H1 (cell line): Measurements from ENCODE around the gene GABRG3. TPM values are rescaled to one million over a fixed set of nuclear protein-coding genes. Genes with fewer than 3 reads are reported as not detected.

Experiments
- CTCF ChIA-PET: fragments of 300-600 bp; sonication (Branson Sonifier 250); formaldehyde crosslinking; loops from one replicate; lab custom pipeline; 2021; ENCODE audit not compliant: partially characterized antibody; lab: Charles Lee
- POLR2A ChIA-PET: fragments of 300-600 bp; sonication (Branson Sonifier 250); formaldehyde crosslinking; loops from one replicate; lab custom pipeline; 2021; ENCODE audit warnings: inconsistent platforms; ENCODE audit not compliant: partially characterized antibody; lab: Charles Lee
- DNase-seq, 2 experiments: peaks; one replicate each; pipeline versions ENCODE4 v3.0.0 to v3.0.0-alpha.2; 2010 to 2022; ENCODE audit warnings: low spot score in 2 of 2, low read depth in 1 of 2, mixed read lengths in 1 of 2
- FAIRE-seq: peaks from 2 replicates; lab custom pipeline; 2011; peaks lifted over from hg19 to GRCh38; lab: Jason Lieb, UNC
- H2AFZ ChIP-seq: 2 replicates; pipeline ENCODE4 v1.8.1; 2012; ENCODE audit warnings: low read length, inconsistent platforms
- H2AK5ac ChIP-seq: 2 replicates; pipeline ENCODE4 v1.6.1; 2013; ENCODE audit warnings: low read depth, low read length
- H2BK120ac ChIP-seq: replicated peaks from 2 replicates; pipeline ENCODE3; 2013; ENCODE audit warnings: low read depth, low read length, inconsistent platforms
- H2BK12ac ChIP-seq: 2 replicates; pipeline ENCODE4 v1.6.1; 2013; ENCODE audit warnings: low read depth, low read length
- H2BK15ac ChIP-seq: 2 replicates; pipeline ENCODE4 v1.6.1; 2013; ENCODE audit warnings: low read length
- H2BK20ac ChIP-seq: 2 replicates; pipeline ENCODE4 v1.6.1; 2013; ENCODE audit warnings: low read length
- H2BK5ac ChIP-seq: 2 replicates; pipeline ENCODE4 v1.6.1; 2013; ENCODE audit warnings: low read depth, low read length
- H3K14ac ChIP-seq: 2 replicates; pipeline ENCODE4 v1.6.1; 2013; ENCODE audit warnings: inconsistent platforms; ENCODE audit not compliant: insufficient read length
- H3K18ac ChIP-seq: 2 replicates; pipeline ENCODE4 v1.6.1; 2013; ENCODE audit warnings: low read length; ENCODE audit errors: extremely low read depth
- H3K23ac ChIP-seq: 2 replicates; pipeline ENCODE4 v1.6.1; 2013; ENCODE audit warnings: inconsistent platforms; ENCODE audit not compliant: insufficient read length
- H3K23me2 ChIP-seq: 2 replicates; pipeline ENCODE4 v1.6.1; 2013; ENCODE audit warnings: low read depth, low read length
- H3K27ac ChIP-seq: 2 replicates; pipeline ENCODE4 v1.6.1; 2011; ENCODE audit warnings: low read depth, low read length, inconsistent platforms
- H3K27me3 ChIP-seq, 4 experiments: replicated peaks in 1 of 4; 1 replicate in 1 of 4; 2 replicates in 3 of 4; pipeline versions ENCODE4 v1.6.1 to v1.8.1; 2011 to 2013; ENCODE audit warnings: low read length in 3 of 4, mild to moderate bottlenecking in 3 of 4, inconsistent platforms in 2 of 4, mixed read lengths in 2 of 4, moderate library complexity in 1 of 4; ENCODE audit not compliant: control insufficient read depth in 3 of 4, insufficient read depth in 3 of 4; ENCODE audit errors: extremely low read depth in 1 of 4
- H3K36me3 ChIP-seq, 4 experiments: 2 replicates each; pipeline versions ENCODE4 v1.6.1 to v1.8.1; 2011 to 2013; ENCODE audit warnings: mild to moderate bottlenecking in 4 of 4, low read length in 3 of 4, moderate library complexity in 2 of 4, control low read depth in 1 of 4, inconsistent platforms in 1 of 4; ENCODE audit not compliant: insufficient read depth in 4 of 4, control insufficient read depth in 2 of 4
- H3K4ac ChIP-seq: replicated peaks from 2 replicates; pipeline ENCODE3; 2013; ENCODE audit warnings: low read length, low read depth, mixed read lengths, inconsistent platforms; ENCODE audit not compliant: insufficient read length
- H3K4me1 ChIP-seq, 4 experiments: replicated peaks in 1 of 4; 1 replicate in 1 of 4; 2 replicates in 3 of 4; pipeline versions ENCODE4 v1.6.1 to v1.8.1; 2011 to 2013; ENCODE audit warnings: low read length in 3 of 4, inconsistent platforms in 2 of 4, mixed read lengths in 1 of 4; ENCODE audit not compliant: insufficient read depth in 4 of 4, control insufficient read depth in 3 of 4
- H3K4me2 ChIP-seq, 2 experiments: 2 replicates each; pipeline versions ENCODE4 v1.6.1 to v1.8.1; 2011 to 2013; ENCODE audit warnings: low read depth in 2 of 2, low read length in 2 of 2, control low read depth in 1 of 2, inconsistent platforms in 1 of 2, mild to moderate bottlenecking in 1 of 2; ENCODE audit not compliant: insufficient read depth in 1 of 2
- H3K4me3 ChIP-seq, 4 experiments: fragments of 200-600, 300-600 bp in 1 of 4; sonication (generic), shearing (Covaris generic), sonication (Bioruptor Twin) in 1 of 4; 2 replicates each; pipeline versions ENCODE4 v1.5.1 to v1.8.1; 2011 to 2016; ENCODE audit warnings: low read length in 4 of 4, low read depth in 3 of 4, control low read depth in 2 of 4, inconsistent platforms in 2 of 4, mild to moderate bottlenecking in 2 of 4, mixed read lengths in 1 of 4, moderate library complexity in 1 of 4; ENCODE audit not compliant: insufficient read depth in 2 of 4; ENCODE audit errors: extremely low read depth in 1 of 4
- H3K56ac ChIP-seq: replicated peaks from 2 replicates; pipeline ENCODE3; 2013; ENCODE audit warnings: low read depth, mild to moderate bottlenecking, mixed read lengths, low read length, inconsistent platforms; ENCODE audit not compliant: insufficient read length
- H3K79me1 ChIP-seq: 2 replicates; pipeline ENCODE4 v1.6.1; 2013; ENCODE audit warnings: low read depth, low read length, control low read depth
- H3K79me2 ChIP-seq, 2 experiments: 2 replicates each; pipeline versions ENCODE4 v1.6.1 to v1.8.1; 2012 to 2013; ENCODE audit warnings: low read length in 2 of 2, mild to moderate bottlenecking in 2 of 2, inconsistent platforms in 1 of 2; ENCODE audit not compliant: insufficient read depth in 2 of 2, control insufficient read depth in 1 of 2
- H3K9ac ChIP-seq, 4 experiments: replicated peaks in 1 of 4; 1 replicate in 1 of 4; 2 replicates in 3 of 4; pipeline versions ENCODE4 v1.6.1 to v1.8.1; 2011 to 2013; ENCODE audit warnings: low read depth in 3 of 4, low read length in 3 of 4, control low read depth in 2 of 4, mild to moderate bottlenecking in 2 of 4, moderate library complexity in 2 of 4, inconsistent platforms in 1 of 4; ENCODE audit errors: extremely low read depth in 1 of 4
- H3K9me3 ChIP-seq, 2 experiments: 2 replicates each; pipeline versions ENCODE4 v1.6.1 to v1.8.1; 2012 to 2013; ENCODE audit warnings: mild to moderate bottlenecking in 2 of 2, moderate library complexity in 2 of 2, control low read depth in 1 of 2, inconsistent platforms in 1 of 2, low read depth in 1 of 2, low read length in 1 of 2, mixed read lengths in 1 of 2; ENCODE audit not compliant: insufficient read depth in 2 of 2
- H4K20me1 ChIP-seq, 2 experiments: replicated peaks in 1 of 2; 2 replicates each; pipeline versions ENCODE3 to v1.8.1; 2011 to 2013; ENCODE audit warnings: inconsistent platforms in 2 of 2, low read length in 2 of 2, mild to moderate bottlenecking in 1 of 2; ENCODE audit not compliant: insufficient read depth in 2 of 2, control insufficient read depth in 1 of 2
- H4K5ac ChIP-seq: 2 replicates; pipeline ENCODE4 v1.6.1; 2013; ENCODE audit warnings: low read length, low read depth, mixed read lengths, inconsistent platforms; ENCODE audit not compliant: insufficient read length
- H4K8ac ChIP-seq: 2 replicates; pipeline ENCODE4 v1.8.0; 2013; ENCODE audit warnings: mild to moderate bottlenecking, moderate library complexity, low read length, inconsistent platforms; ENCODE audit not compliant: insufficient read depth; ENCODE audit errors: extremely low read depth
- H4K91ac ChIP-seq: replicated peaks from 2 replicates; pipeline ENCODE3; 2013; ENCODE audit warnings: low read length, mixed read lengths, inconsistent platforms; ENCODE audit not compliant: insufficient read length
- ASH2L ChIP-seq: fragments of 200-600, 300-600 bp; sonication (generic); IDR thresholded peaks from one replicate; pipeline ENCODE4 v1.7.1; 2017; ENCODE audit warnings: low read length
- CHD2 ChIP-seq: IDR thresholded peaks from 2 replicates; pipeline ENCODE4 v1.6.1; 2012; ENCODE audit warnings: low read length, improper control_type of control experiment
- EZH2 ChIP-seq: fragments of 200-600 bp; sonication (generic); IDR thresholded peaks from 2 replicates; pipeline ENCODE4 v1.7.1; 2012; ENCODE audit warnings: low read depth, mild to moderate bottlenecking, moderate library complexity, low read length, inconsistent platforms; ENCODE audit not compliant: severe bottlenecking
- HDAC2 ChIP-seq, 2 experiments: fragments of 300-600 bp in 1 of 2; sonication (generic) in 1 of 2; IDR thresholded peaks; 2 replicates each; pipeline ENCODE4 v1.6.1; 2011 to 2012; ENCODE audit warnings: low read depth in 2 of 2, low read length in 2 of 2, mild to moderate bottlenecking in 2 of 2, moderate library complexity in 2 of 2, borderline replicate concordance in 1 of 2, inconsistent platforms in 1 of 2
- KDM4A ChIP-seq: IDR thresholded peaks from one replicate; pipeline ENCODE4 v1.7.1; 2012; ENCODE audit warnings: low read depth, mild to moderate bottlenecking, moderate library complexity, low read length, inconsistent platforms; ENCODE audit not compliant: severe bottlenecking
- POLR2A ChIP-seq, 2 experiments: IDR thresholded peaks; 1 replicate in 1 of 2; 2 replicates in 1 of 2; pipeline ENCODE4 v1.6.1; 2011; ENCODE audit warnings: low read depth in 2 of 2, low read length in 2 of 2, mild to moderate bottlenecking in 2 of 2; ENCODE audit errors: control extremely low read depth in 1 of 2
- SUZ12 ChIP-seq: fragments of 200-600 bp; sonication (generic); IDR thresholded peaks from 2 replicates; pipeline ENCODE4 v1.6.1; 2012; ENCODE audit warnings: mild to moderate bottlenecking, inconsistent platforms, low read length, moderate library complexity, mixed read lengths
- TAF1 ChIP-seq: IDR thresholded peaks from 2 replicates; pipeline ENCODE4 v1.6.1; 2011; ENCODE audit warnings: mild to moderate bottlenecking, low read depth, low read length
- TCF12 ChIP-seq: IDR thresholded peaks from 2 replicates; pipeline ENCODE4 v1.6.1; 2011; ENCODE audit warnings: low read depth, mild to moderate bottlenecking, low read length
- WGBS, 2 experiments: shearing (Covaris generic) in 1 of 2; methylation state at CpG; one replicate each; pipeline versions ENCODE4 v1.1.6 to v1.1.7; 2013 to 2015; ENCODE audit warnings: low lambda C conversion rate in 2 of 2, mixed read lengths in 2 of 2, inconsistent platforms in 1 of 2, low coverage in 1 of 2, missing lambda C conversion rate in 1 of 2; ENCODE audit not compliant: insufficient replicate concordance in 2 of 2, insufficient coverage in 1 of 2, insufficient read length in 1 of 2; ENCODE audit errors: extremely low coverage in 1 of 2, missing lambda C conversion rate in 1 of 2; 5-methylcytosine and 5-hydroxymethylcytosine counted together
- polyA plus RNA-seq, 7 experiments: library from polyadenylated mRNA; depleted of rRNA in 3 of 7; stranded (reverse) in 5 of 7; unstranded in 2 of 7; fragments of >200 nt in 5 of 7; fragments of 200-250 nt in 2 of 7; gene quantifications; 1 replicate in 5 of 7; 2 replicates in 1 of 7; 4 replicates in 1 of 7; pipeline versions ENCODE4 v1.2.1 to v1.2.3, GENCODE V29; 2011 to 2013; ENCODE audit warnings: missing spikeins in 2 of 7, mixed read lengths in 2 of 7
- total RNA-seq: library from RNA; stranded (reverse); fragmentation: NEBNext Ultra II Directional; extraction: Animal tissue kit (Norgen Biotek cat#: 25700); gene quantifications from 2 replicates; pipeline ENCODE4 v1.2.1, GENCODE V29; 2021
- TF ChIP-seq, protein P1 (sequence below): IDR thresholded peaks from 2 replicates; pipeline ENCODE4 v1.6.1; 2011; ENCODE audit warnings: low read depth, mild to moderate bottlenecking, low read length; ENCODE audit not compliant: insufficient read depth

The GABRG3 gene
- total and polyA plus RNA-seq, 2 of the 8 experiments (the other 6 are each of a cell fraction or from before 2014, with no cell fraction given), result 0.17 to 0.80 TPM

- Histone ChIP-seq H2AK5ac (no peak overlapping the region), H3K14ac (no peak overlapping the region), H3K79me1 (no peaks in the 10 kb centered on the region), H3K23ac (no peak overlapping the region), H3K23me2 (peaks cover 9% of the 10 kb centered on the region; the same call in 1 of the 2 replicates), H2BK120ac (no peak overlapping the region), H3K79me2 (no peaks in the 10 kb centered on the region), H4K20me1 (no peaks in the 10 kb centered on the region), H2BK15ac (no peak overlapping the region), H3K4me2 (peak overlapping the region; percentile 50 to 86), H3K9me3 (no peaks in the 10 kb centered on the region), H3K56ac (no peak overlapping the region), H3K36me3 (no peaks in the 10 kb centered on the region), H2BK5ac (no peak overlapping the region), H2AFZ (0 out of 2 replicates have a peak overlapping the region, but pooled peaks have one; percentile 52), H3K4me3 (peak overlapping the region; percentile 46 to 76 (median 52)), H3K18ac (no peak overlapping the region), H3K4me1 (peaks cover 0 to 3% (median 1%) of the 10 kb centered on the region in 4 experiments; a peak in 1 of 7 replicates), H3K27me3 (peaks cover 16 to 57% (median 49%) of the 10 kb centered on the region in 4 experiments), H4K8ac (peak overlapping the region; percentile 51), H4K5ac (no peak overlapping the region), H2BK12ac (no peak overlapping the region), H3K4ac (no peak overlapping the region), H2BK20ac (no peak overlapping the region), H3K9ac (no peak overlapping the region; a peak in 2 of 7 replicates), H4K91ac (no peak overlapping the region), H3K27ac (no peak overlapping the region)
- POLR2A ChIA-PET, result no interaction called here
- no peak for FAIRE-seq
- peak; percentile 64 for TF ChIP-seq EZH2
- 0 out of 4 replicates have a peak, but pooled peaks of 1 of the 2 experiments have one; percentile 20 for TF ChIP-seq HDAC2 (IDR thresholded peaks at IDR 0.05; ENCODE audit: borderline replicate concordance in 1 of 2, low read depth in 2 of 2, low read length in 2 of 2)
- no peak for TF ChIP-seq TCF12
- TF ChIP-seq, protein P1, sequence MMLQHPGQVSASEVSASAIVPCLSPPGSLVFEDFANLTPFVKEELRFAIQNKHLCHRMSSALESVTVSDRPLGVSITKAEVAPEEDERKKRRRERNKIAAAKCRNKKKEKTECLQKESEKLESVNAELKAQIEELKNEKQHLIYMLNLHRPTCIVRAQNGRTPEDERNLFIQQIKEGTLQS, result no peak
- peak; percentile 88 for TF ChIP-seq KDM4A
- TF ChIP-seq SUZ12, result peak; percentile 65
- TF ChIP-seq TAF1, result no peak
- peak; percentile 35 for TF ChIP-seq ASH2L
- no peak for TF ChIP-seq CHD2
- no peak for TF ChIP-seq POLR2A (IDR thresholded peaks at IDR 0.05; ENCODE audit: control extremely low read depth in 1 of 2, low read depth in 2 of 2, low read length in 2 of 2)
- peak in 1 of 2 experiments; percentile 61 for DNase-seq
- CTCF ChIA-PET, result interaction anchor here (0.5 to 7.6 kb wide), 10 partner anchors 9 to 80 kb away, joined by 3 to 74 read pairs (median 5); no protein-coding TSS in a partner anchor
- 5% methylated on average over 47 of the region's 72 CpGs; no CpG with 5 or more reads in 1 of the 2 experiments for WGBS, 2 experiments
Observed at GRCh38 chr15:26971271-26972018, 464 bp downstream of the GABRG3 start.
